Cardiac fibroblast (primary cell): ENCODE data around the gene JUNB.

Experiments
- DNase-seq, 2 donors: peaks; one replicate each; pipeline versions ENCODE4 v3.0.0 to v3.0.0-alpha.2; 2010; ENCODE audit warnings: low read depth in 2 of 2
- H3K4me3 ChIP-seq, 2 donors: replicated peaks in 1 of 2; 1 replicate in 1 of 2; 2 replicates in 1 of 2; pipeline ENCODE4 v1.5.1; 2011; ENCODE audit warnings: low read depth in 2 of 2, low read length in 2 of 2, mild to moderate bottlenecking in 2 of 2, moderate library complexity in 1 of 2
- CTCF ChIP-seq: IDR thresholded peaks from one replicate; pipeline ENCODE4 v1.5.1; 2011; ENCODE audit warnings: low read depth, mild to moderate bottlenecking, low read length, inconsistent platforms

JUNB gene

GRCh38 chr19:12764698-12765097 lies 26.6 kb upstream of the JUNB start:
- no peak for DNase-seq
- H3K4me3 ChIP-seq: no peak overlapping the region
- TF ChIP-seq CTCF: no peak

- peak; percentile 74 to 75 for DNase-seq
- peak overlapping the region; percentile 36 to 40 for H3K4me3 ChIP-seq
- TF ChIP-seq CTCF: peak; percentile 59
Measured at GRCh38 chr19:12766051-12766521, 25.2 kb upstream of the JUNB start.

GRCh38 chr19:12767150-12767549 lies 24.1 kb upstream of the JUNB start:
- H3K4me3 ChIP-seq: no peak overlapping the region
- TF ChIP-seq CTCF: no peak
- no peak for DNase-seq

- H3K4me3 ChIP-seq: no peak overlapping the region
- no peak for TF ChIP-seq CTCF
Measured at GRCh38 chr19:12767666-12768065, 23.6 kb upstream of the JUNB start.

GRCh38 chr19:12769689-12770088 lies 21.6 kb upstream of the JUNB start:
- no peak overlapping the region for H3K4me3 ChIP-seq
- DNase-seq: no peak
- no peak for TF ChIP-seq CTCF

More at GRCh38 chr19:12767666-12768065, 23.6 kb upstream of the JUNB start:
- no peak for DNase-seq

GRCh38 chr19:12770922-12771321 lies 20.4 kb upstream of the JUNB start:
- no peak for DNase-seq
- no peak for TF ChIP-seq CTCF

GRCh38 chr19:12772323-12772722 lies 19.0 kb upstream of the JUNB start:
- TF ChIP-seq CTCF: no peak
- H3K4me3 ChIP-seq: no peak overlapping the region
- DNase-seq: peak in 1 of 2 donors; percentile 21

More at GRCh38 chr19:12770922-12771321, 20.4 kb upstream of the JUNB start:
- H3K4me3 ChIP-seq: no peak overlapping the region
